AG09319 (cell line): ENCODE measurements around the gene ELN.

Experiments used
- DNase-seq: peaks from one replicate; pipeline ENCODE4 v3.0.0-alpha.2; 2010; ENCODE audit warnings: low read depth; ENCODE audit errors: extremely low read depth
- CTCF ChIP-seq: IDR thresholded peaks from 2 replicates; pipeline ENCODE4 v1.5.1; 2011; ENCODE audit warnings: low read depth, mild to moderate bottlenecking, inconsistent platforms, low read length, moderate library complexity

Gene ELN

GRCh38 chr7:74068378-74069085, 40.6 kb downstream of the ELN start:
- DNase-seq = no peak
- TF ChIP-seq CTCF = no peak

- DNase-seq = no peak
- no peak for TF ChIP-seq CTCF
These were observed 41.1 kb downstream of the ELN start for GRCh38 chr7:74069086-74069541.

GRCh38 chr7:74069790-74070618, 42.0 kb downstream of the ELN start:
- DNase-seq = no peak
- no peak for TF ChIP-seq CTCF

- TF ChIP-seq CTCF = no peak
- no peak for DNase-seq
These were observed 42.6 kb downstream of the ELN start for GRCh38 chr7:74070619-74070921.

GRCh38 chr7:74071121-74071520, 43.1 kb downstream of the ELN start:
- DNase-seq = no peak
- TF ChIP-seq CTCF = no peak

GRCh38 chr7:74074770-74075169, 46.8 kb downstream of the ELN start:
- TF ChIP-seq CTCF = no peak
- no peak for DNase-seq

- TF ChIP-seq CTCF = no peak
- no peak for DNase-seq
These were observed 50.5 kb downstream of the ELN start for GRCh38 chr7:74078461-74078860.
